WTC11 (cell line): Measurements from ENCODE around the gene FKBP4. TPM values are rescaled to one million over a fixed set of nuclear protein-coding genes. Genes with fewer than 3 reads are reported as not detected.

ENCODE experiments used
- ATF1 ChIP-seq: sonication (generic); formaldehyde crosslinking; IDR thresholded peaks from 2 replicates; pipeline ENCODE4 v1.8.1; 2023; ENCODE audit warnings: mild to moderate bottlenecking, moderate library complexity, missing genetic modification reagents
- CBFB ChIP-seq: sonication (generic); formaldehyde crosslinking; IDR thresholded peaks from 2 replicates; pipeline ENCODE4 v1.8.1; 2022; ENCODE audit warnings: mild to moderate bottlenecking, low read depth, missing genetic modification reagents
- CTCF ChIP-seq: fragments of 200-600 bp; IDR thresholded peaks from 2 replicates; pipeline ENCODE4 v1.8.0; 2022; ENCODE audit warnings: antibody characterized with exemption
- FOXK1 ChIP-seq: sonication (generic); formaldehyde crosslinking; IDR thresholded peaks from 2 replicates; pipeline ENCODE4 v1.8.0; 2022; ENCODE audit warnings: mild to moderate bottlenecking, moderate library complexity, missing genetic modification reagents
- GTF2I ChIP-seq: fragments of 250-450 bp; sonication (Bioruptor Pico); conservative IDR thresholded peaks from 2 replicates; pipeline ENCODE4 v1.4.0; 2021; ENCODE audit warnings: mild to moderate bottlenecking
- HMGA2 ChIP-seq: fragments of 250-450 bp; sonication (Bioruptor Pico); IDR thresholded peaks from 2 replicates; pipeline ENCODE4 v1.4.0; 2021; ENCODE audit warnings: mild to moderate bottlenecking, moderate library complexity
- HMGXB4 ChIP-seq: sonication (generic); formaldehyde crosslinking; IDR thresholded peaks from 2 replicates; pipeline ENCODE4 v1.8.1; 2023; ENCODE audit warnings: mild to moderate bottlenecking, moderate library complexity, missing genetic modification reagents
- NFE2L1 ChIP-seq: sonication (generic); formaldehyde crosslinking; IDR thresholded peaks from 2 replicates; pipeline ENCODE4 v1.8.1; 2023; ENCODE audit warnings: missing genetic modification reagents
- PREB ChIP-seq: sonication (generic); formaldehyde crosslinking; IDR thresholded peaks from 2 replicates; pipeline ENCODE4 v1.8.1; 2022; ENCODE audit warnings: mild to moderate bottlenecking, missing genetic modification reagents, moderate library complexity, borderline replicate concordance
- RELA ChIP-seq: sonication (generic); formaldehyde crosslinking; IDR thresholded peaks from 2 replicates; pipeline ENCODE4 v1.8.1; 2022; ENCODE audit warnings: missing genetic modification reagents, mild to moderate bottlenecking, borderline replicate concordance
- SMAD4 ChIP-seq: sonication (generic); formaldehyde crosslinking; IDR thresholded peaks from 2 replicates; pipeline ENCODE4 v1.8.0; 2022; ENCODE audit warnings: mild to moderate bottlenecking, missing genetic modification reagents
- ZBTB43 ChIP-seq: sonication (generic); formaldehyde crosslinking; IDR thresholded peaks from 2 replicates; pipeline ENCODE4 v1.8.1; 2023; ENCODE audit warnings: mild to moderate bottlenecking, missing genetic modification reagents
- ZNF121 ChIP-seq: sonication (generic); formaldehyde crosslinking; IDR thresholded peaks from 2 replicates; pipeline ENCODE4 v1.8.0; 2023; ENCODE audit warnings: missing genetic modification reagents
- ZNF263 ChIP-seq: sonication (generic); formaldehyde crosslinking; IDR thresholded peaks from 2 replicates; pipeline ENCODE4 v1.8.1; 2022; ENCODE audit warnings: low read depth, mild to moderate bottlenecking, moderate library complexity, missing genetic modification reagents
- total RNA-seq: library from RNA; stranded (reverse); gene quantifications from 3 replicates; pipeline ENCODE4 v1.2.3, GENCODE V29; 2021
- TF ChIP-seq, protein P1 (sequence below): sonication (generic); formaldehyde crosslinking; IDR thresholded peaks from 2 replicates; pipeline ENCODE4 v1.8.1; 2023; ENCODE audit warnings: mild to moderate bottlenecking, missing genetic modification reagents, moderate library complexity
- TF ChIP-seq, protein P2 (sequence below): fragments of 250-450 bp; sonication (Bioruptor Pico); IDR thresholded peaks from 2 replicates; pipeline ENCODE4 v1.9.0; 2021; ENCODE audit warnings: moderate library complexity, mild to moderate bottlenecking, inconsistent platforms, borderline replicate concordance
- TF ChIP-seq, protein P3 (sequence below): fragments of 250-450 bp; sonication (Bioruptor Pico); IDR thresholded peaks from 2 replicates; pipeline ENCODE4 v1.9.0; 2021; ENCODE audit warnings: mild to moderate bottlenecking
- TF ChIP-seq, protein P4 (sequence below): sonication (generic); formaldehyde crosslinking; IDR thresholded peaks from 2 replicates; pipeline ENCODE4 v1.8.1; 2022; ENCODE audit warnings: low read depth, mild to moderate bottlenecking, moderate library complexity, missing genetic modification reagents, borderline replicate concordance
- TF ChIP-seq, protein P5 (sequence below): sonication (generic); formaldehyde crosslinking; IDR thresholded peaks from 2 replicates; pipeline ENCODE4 v1.8.0; 2022; ENCODE audit warnings: mild to moderate bottlenecking, missing genetic modification reagents
- TF ChIP-seq, protein P6 (sequence below): sonication (generic); formaldehyde crosslinking; conservative IDR thresholded peaks from 2 replicates; pipeline ENCODE4 v1.8.1; 2022; ENCODE audit warnings: mild to moderate bottlenecking, missing genetic modification reagents
- TF ChIP-seq, protein P7 (sequence below): sonication (generic); formaldehyde crosslinking; IDR thresholded peaks from 2 replicates; pipeline ENCODE4 v1.8.0; 2023; ENCODE audit warnings: missing genetic modification reagents

The FKBP4 gene
- total RNA-seq, 1 experiment from 2014 or later = 257 TPM

DNA sequence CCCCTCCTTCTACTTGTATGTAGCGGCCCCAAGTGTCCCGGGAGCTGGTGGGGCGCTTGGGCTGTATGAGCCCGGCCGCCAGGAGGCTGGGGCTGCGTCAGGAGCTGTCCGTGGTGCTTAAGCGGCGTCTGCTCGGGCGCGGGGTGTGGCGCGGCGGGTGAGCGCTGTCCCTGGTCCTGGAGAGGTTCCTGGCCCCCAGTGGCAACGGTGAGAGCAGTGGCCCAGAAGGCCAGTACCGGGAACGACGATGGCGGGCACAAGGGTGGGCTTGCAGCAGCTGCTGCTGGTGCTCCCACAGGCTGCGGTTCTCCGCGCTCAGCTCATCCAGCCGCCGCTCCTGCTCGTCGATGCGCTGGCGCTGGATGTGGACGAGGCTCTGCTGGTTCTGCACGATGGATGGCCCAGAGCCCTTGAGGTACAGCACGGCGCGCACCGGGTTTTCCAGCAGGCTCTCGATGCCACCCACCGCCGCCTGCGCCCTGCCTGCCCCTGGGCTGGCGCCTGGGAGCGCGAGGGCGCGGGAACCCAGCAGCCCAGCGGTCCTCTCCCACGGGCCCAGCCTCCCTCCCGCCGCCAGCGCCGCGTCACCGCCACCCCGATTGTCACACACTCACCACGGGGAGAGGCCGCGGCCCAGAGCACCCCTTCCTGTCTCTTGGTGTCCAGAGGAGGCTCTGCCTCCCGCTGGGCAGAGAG, 41.9 kb upstream of the FKBP4 start (continued):
- TF ChIP-seq RELA (CRISPR knock-in tag) (peak; percentile 100), HMGXB4 (CRISPR knock-in tag) (peak; percentile 99), CTCF (no peak), HMGA2 (CRISPR knock-in tag) (no peak), ZNF121 (peak; percentile 93), CBFB (CRISPR knock-in tag) (peak; percentile 100), PREB (CRISPR knock-in tag) (peak; percentile 100), ATF1 (CRISPR knock-in tag) (peak; percentile 100), GTF2I (CRISPR knock-in tag) (no peak), SMAD4 (CRISPR knock-in tag) (peak; percentile 99), NFE2L1 (CRISPR knock-in tag) (peak; percentile 100), ZNF263 (peak; percentile 92), FOXK1 (CRISPR knock-in tag) (peak; percentile 100), ZBTB43 (CRISPR knock-in tag) (peak; percentile 100)
- TF ChIP-seq, protein P1, sequence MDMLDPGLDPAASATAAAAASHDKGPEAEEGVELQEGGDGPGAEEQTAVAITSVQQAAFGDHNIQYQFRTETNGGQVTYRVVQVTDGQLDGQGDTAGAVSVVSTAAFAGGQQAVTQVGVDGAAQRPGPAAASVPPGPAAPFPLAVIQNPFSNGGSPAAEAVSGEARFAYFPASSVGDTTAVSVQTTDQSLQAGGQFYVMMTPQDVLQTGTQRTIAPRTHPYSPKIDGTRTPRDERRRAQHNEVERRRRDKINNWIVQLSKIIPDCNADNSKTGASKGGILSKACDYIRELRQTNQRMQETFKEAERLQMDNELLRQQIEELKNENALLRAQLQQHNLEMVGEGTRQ = peak; percentile 75
- TF ChIP-seq, protein P2, sequence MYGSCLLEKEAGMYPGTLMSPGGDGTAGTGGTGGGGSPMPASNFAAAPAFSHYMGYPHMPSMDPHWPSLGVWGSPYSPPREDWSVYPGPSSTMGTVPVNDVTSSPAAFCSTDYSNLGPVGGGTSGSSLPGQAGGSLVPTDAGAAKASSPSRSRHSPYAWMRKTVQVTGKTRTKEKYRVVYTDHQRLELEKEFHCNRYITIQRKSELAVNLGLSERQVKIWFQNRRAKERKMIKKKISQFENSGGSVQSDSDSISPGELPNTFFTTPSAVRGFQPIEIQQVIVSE (CRISPR knock-in tag) = no peak
- TF ChIP-seq, protein P3, sequence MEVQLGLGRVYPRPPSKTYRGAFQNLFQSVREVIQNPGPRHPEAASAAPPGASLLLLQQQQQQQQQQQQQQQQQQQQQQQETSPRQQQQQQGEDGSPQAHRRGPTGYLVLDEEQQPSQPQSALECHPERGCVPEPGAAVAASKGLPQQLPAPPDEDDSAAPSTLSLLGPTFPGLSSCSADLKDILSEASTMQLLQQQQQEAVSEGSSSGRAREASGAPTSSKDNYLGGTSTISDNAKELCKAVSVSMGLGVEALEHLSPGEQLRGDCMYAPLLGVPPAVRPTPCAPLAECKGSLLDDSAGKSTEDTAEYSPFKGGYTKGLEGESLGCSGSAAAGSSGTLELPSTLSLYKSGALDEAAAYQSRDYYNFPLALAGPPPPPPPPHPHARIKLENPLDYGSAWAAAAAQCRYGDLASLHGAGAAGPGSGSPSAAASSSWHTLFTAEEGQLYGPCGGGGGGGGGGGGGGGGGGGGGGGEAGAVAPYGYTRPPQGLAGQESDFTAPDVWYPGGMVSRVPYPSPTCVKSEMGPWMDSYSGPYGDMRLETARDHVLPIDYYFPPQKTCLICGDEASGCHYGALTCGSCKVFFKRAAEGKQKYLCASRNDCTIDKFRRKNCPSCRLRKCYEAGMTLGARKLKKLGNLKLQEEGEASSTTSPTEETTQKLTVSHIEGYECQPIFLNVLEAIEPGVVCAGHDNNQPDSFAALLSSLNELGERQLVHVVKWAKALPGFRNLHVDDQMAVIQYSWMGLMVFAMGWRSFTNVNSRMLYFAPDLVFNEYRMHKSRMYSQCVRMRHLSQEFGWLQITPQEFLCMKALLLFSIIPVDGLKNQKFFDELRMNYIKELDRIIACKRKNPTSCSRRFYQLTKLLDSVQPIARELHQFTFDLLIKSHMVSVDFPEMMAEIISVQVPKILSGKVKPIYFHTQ = peak; percentile 44; the same call in 1 of the 2 replicates
- TF ChIP-seq, protein P4, sequence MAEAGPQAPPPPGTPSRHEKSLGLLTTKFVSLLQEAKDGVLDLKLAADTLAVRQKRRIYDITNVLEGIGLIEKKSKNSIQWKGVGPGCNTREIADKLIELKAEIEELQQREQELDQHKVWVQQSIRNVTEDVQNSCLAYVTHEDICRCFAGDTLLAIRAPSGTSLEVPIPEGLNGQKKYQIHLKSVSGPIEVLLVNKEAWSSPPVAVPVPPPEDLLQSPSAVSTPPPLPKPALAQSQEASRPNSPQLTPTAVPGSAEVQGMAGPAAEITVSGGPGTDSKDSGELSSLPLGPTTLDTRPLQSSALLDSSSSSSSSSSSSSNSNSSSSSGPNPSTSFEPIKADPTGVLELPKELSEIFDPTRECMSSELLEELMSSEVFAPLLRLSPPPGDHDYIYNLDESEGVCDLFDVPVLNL (CRISPR knock-in tag) = peak; percentile 99
- TF ChIP-seq, protein P5, sequence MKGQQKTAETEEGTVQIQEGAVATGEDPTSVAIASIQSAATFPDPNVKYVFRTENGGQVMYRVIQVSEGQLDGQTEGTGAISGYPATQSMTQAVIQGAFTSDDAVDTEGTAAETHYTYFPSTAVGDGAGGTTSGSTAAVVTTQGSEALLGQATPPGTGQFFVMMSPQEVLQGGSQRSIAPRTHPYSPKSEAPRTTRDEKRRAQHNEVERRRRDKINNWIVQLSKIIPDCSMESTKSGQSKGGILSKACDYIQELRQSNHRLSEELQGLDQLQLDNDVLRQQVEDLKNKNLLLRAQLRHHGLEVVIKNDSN (CRISPR knock-in tag) = peak; percentile 95
- TF ChIP-seq, protein P6, sequence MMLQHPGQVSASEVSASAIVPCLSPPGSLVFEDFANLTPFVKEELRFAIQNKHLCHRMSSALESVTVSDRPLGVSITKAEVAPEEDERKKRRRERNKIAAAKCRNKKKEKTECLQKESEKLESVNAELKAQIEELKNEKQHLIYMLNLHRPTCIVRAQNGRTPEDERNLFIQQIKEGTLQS (CRISPR knock-in tag) = peak; percentile 95
- TF ChIP-seq, protein P7, sequence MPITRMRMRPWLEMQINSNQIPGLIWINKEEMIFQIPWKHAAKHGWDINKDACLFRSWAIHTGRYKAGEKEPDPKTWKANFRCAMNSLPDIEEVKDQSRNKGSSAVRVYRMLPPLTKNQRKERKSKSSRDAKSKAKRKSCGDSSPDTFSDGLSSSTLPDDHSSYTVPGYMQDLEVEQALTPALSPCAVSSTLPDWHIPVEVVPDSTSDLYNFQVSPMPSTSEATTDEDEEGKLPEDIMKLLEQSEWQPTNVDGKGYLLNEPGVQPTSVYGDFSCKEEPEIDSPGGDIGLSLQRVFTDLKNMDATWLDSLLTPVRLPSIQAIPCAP (CRISPR knock-in tag) = peak; percentile 100
